ENCODE measurements around the gene UCKL1.

The UCKL1 gene

GRCh38 chr20:63958964-63959698 is 2.9 kb upstream of the UCKL1 start:
- DNase-seq = no peak

GRCh38 chr20:63958471-63958870 is 2.3 kb upstream of the UCKL1 start:
- DNase-seq = no peak

- DNase-seq = peak; percentile 76
Measured at GRCh38 chr20:63957690-63958441, 1.6 kb upstream of the UCKL1 start.

GRCh38 chr20:63957004-63957689 is 931 bp upstream of the UCKL1 start:
- peak; percentile 76 for DNase-seq

- DNase-seq = no peak
Measured at GRCh38 chr20:63956664-63957003, 418 bp upstream of the UCKL1 start.

GRCh38 chr20:63955281-63955826 is 862 bp downstream of the UCKL1 start:
- DNase-seq = no peak

GRCh38 chr20:63953764-63954429 is 2.3 kb downstream of the UCKL1 start:
- no peak for DNase-seq

GRCh38 chr20:63952769-63953168 is 3.4 kb downstream of the UCKL1 start:
- DNase-seq = no peak

GRCh38 chr20:63952210-63952535 is 4.0 kb downstream of the UCKL1 start:
- DNase-seq = no peak

GRCh38 chr20:63951398-63952209 is 4.6 kb downstream of the UCKL1 start:
- DNase-seq = no peak

- DNase-seq = no peak
Measured at GRCh38 chr20:63950701-63951397, 5.4 kb downstream of the UCKL1 start.

GRCh38 chr20:63947638-63948456 is 8.4 kb downstream of the UCKL1 start:
- no peak for DNase-seq

- no peak for DNase-seq
Measured at GRCh38 chr20:63946986-63947637, 9.1 kb downstream of the UCKL1 start.

GRCh38 chr20:63945921-63946920 is 10.0 kb downstream of the UCKL1 start:
- DNase-seq = no peak

- no peak for DNase-seq
Measured at GRCh38 chr20:63945031-63945658, 11.1 kb downstream of the UCKL1 start.

GRCh38 chr20:63944078-63944941 is 11.9 kb downstream of the UCKL1 start:
- no peak for DNase-seq

GRCh38 chr20:63943808-63944077 is 12.5 kb downstream of the UCKL1 start:
- DNase-seq = no peak

Measured in NCI-H748 treated with DMSO at 0.1 percent for 48 hours (cell line).